Measurements from ENCODE around the gene CHCHD6. TPM values are rescaled to one million over a fixed set of nuclear protein-coding genes. Genes with fewer than 3 reads are reported as not detected.
A peak's percentile ranks its signal among the peaks of the same experiment; 100 is the strongest.

Gene CHCHD6, protein sequence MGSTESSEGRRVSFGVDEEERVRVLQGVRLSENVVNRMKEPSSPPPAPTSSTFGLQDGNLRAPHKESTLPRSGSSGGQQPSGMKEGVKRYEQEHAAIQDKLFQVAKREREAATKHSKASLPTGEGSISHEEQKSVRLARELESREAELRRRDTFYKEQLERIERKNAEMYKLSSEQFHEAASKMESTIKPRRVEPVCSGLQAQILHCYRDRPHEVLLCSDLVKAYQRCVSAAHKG
- total RNA-seq (6.6 TPM), polyA plus RNA-seq (10 to 100 TPM in 1 of 4 donors, 1 to 10 TPM in 3; 5.6 to 10.5 (median 8.7) TPM)

GRCh38 chr3:126703512-126704493 lies at the start of gene CHCHD6:
Gene CHCHD6 (plus strand): TSS chr3:126704240. CDS start chr3:126704313, 73 bp downstream.
- Mint-ChIP-seq H3K36me3 (peaks cover 2% of the 10 kb centered on the region), H3K27me3 (peaks cover 40% of the 10 kb centered on the region), H3K9me3 (peaks cover 0 to 1% (median 0%) of the 10 kb centered on the region in 7 donors), H3K27ac (peak within 1 kb of the TSS; percentile 5 to 96 (median 91)), H3K4me1 (peaks cover 12 to 27% (median 18%) of the 10 kb centered on the region in 4 donors), H3K4me3 (peak within 1 kb of the TSS; percentile 89 to 97 (median 94))
- peak within 1 kb of the TSS; percentile 57 for H3K4me3 ChIP-seq (ENCODE audit: low read depth, low read length)
- peaks cover 16% of the 10 kb centered on the region for H3K4me1 ChIP-seq (ENCODE audit: control insufficient read depth, insufficient read depth, low read length, poor library complexity, severe bottlenecking)
- peaks cover 4% of the 10 kb centered on the region for H3K27me3 ChIP-seq (ENCODE audit: control insufficient read depth, insufficient read depth, low read length)
- ATAC-seq (ENCODE audit: low read depth in 2 of 2), result peak; percentile 96 to 97
- DNase-seq, result peak; percentile 91 to 96 (median 96)
- no peaks in the 10 kb centered on the region for H3K9me3 ChIP-seq (ENCODE audit: control insufficient read depth in 2 of 2, low read length in 2 of 2)
- no peaks in the 10 kb centered on the region for H3K36me3 ChIP-seq (ENCODE audit: control insufficient read depth, insufficient read depth, low read length)
- H3K27ac ChIP-seq (ENCODE audit: insufficient read depth, low read length, poor library complexity, severe bottlenecking), result no peak within 1 kb of the TSS

GRCh38 chr3:126654571-126655383 lies 49.3 kb upstream of the CHCHD6 start, which contains the start of gene TXNRD3:
Gene TXNRD3 (minus strand): TSS chr3:126655124.
- no peak within 1 kb of the TSS for H3K4me3 ChIP-seq (ENCODE audit: low read depth, low read length)

DNA sequence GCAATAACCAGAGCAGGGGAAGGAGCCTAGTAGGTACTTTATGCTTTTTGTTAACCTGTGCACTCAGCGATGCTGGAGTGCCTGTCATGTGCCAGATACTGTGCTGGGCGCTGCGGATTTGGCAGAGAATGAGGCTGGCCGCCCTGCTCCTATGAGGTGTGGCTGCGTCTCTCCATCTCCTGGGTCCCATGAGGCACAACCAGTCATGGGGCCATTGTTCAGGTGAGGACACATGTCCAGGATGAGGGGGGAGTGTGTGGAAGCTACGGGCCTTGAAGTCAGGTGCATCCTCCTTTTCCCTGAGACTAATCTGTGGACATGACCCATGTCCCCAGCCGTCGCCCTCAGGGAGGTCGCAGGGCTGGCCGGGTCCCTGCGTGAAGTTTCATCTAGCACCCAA lies 48.2 kb upstream of the CHCHD6 start:
- Histone ChIP-seq H3K27me3 (ENCODE audit: control insufficient read depth, insufficient read depth, low read length) (peaks cover 18% of the 10 kb centered on the region), H3K9me3 (ENCODE audit: control insufficient read depth in 2 of 2, low read length in 2 of 2) (no peaks in the 10 kb centered on the region), H3K4me3 (ENCODE audit: low read depth, low read length) (no peak overlapping the region), H3K27ac (ENCODE audit: insufficient read depth, low read length, poor library complexity, severe bottlenecking) (no peak overlapping the region), H3K4me1 (ENCODE audit: control insufficient read depth, insufficient read depth, low read length, poor library complexity, severe bottlenecking) (peaks cover 4% of the 10 kb centered on the region), H3K36me3 (ENCODE audit: control insufficient read depth, insufficient read depth, low read length) (no peaks in the 10 kb centered on the region)
- Mint-ChIP-seq H3K36me3 (no peaks in the 10 kb centered on the region), H3K9me3 (peaks cover 0 to 2% (median 0%) of the 10 kb centered on the region in 7 donors), H3K4me1 (peaks cover 0 to 8% (median 0%) of the 10 kb centered on the region in 4 donors), H3K27me3 (peaks cover 22% of the 10 kb centered on the region), H3K4me3 (peak overlapping the region in 2 of 4 donors; percentile 43 to 84), H3K27ac (no peak overlapping the region)
- DNase-seq (no peak), ATAC-seq (ENCODE audit: low read depth in 2 of 2) (no peak)

More at GRCh38 chr3:126654571-126655383, 49.3 kb upstream of the CHCHD6 start, which contains the start of gene TXNRD3:
- Mint-ChIP-seq H3K9me3 (peaks cover 0 to 2% (median 0%) of the 10 kb centered on the region in 7 donors), H3K4me1 (peaks cover 0 to 8% (median 0%) of the 10 kb centered on the region in 4 donors), H3K4me3 (peak within 1 kb of the TSS; percentile 50 to 87 (median 84)), H3K36me3 (no peaks in the 10 kb centered on the region), H3K27me3 (peaks cover 22% of the 10 kb centered on the region), H3K27ac (no peak within 1 kb of the TSS)
- Histone ChIP-seq H3K27ac (ENCODE audit: insufficient read depth, low read length, poor library complexity, severe bottlenecking) (no peak within 1 kb of the TSS), H3K36me3 (ENCODE audit: control insufficient read depth, insufficient read depth, low read length) (no peaks in the 10 kb centered on the region), H3K9me3 (ENCODE audit: control insufficient read depth in 2 of 2, low read length in 2 of 2) (no peaks in the 10 kb centered on the region), H3K27me3 (ENCODE audit: control insufficient read depth, insufficient read depth, low read length) (peaks cover 18% of the 10 kb centered on the region), H3K4me1 (ENCODE audit: control insufficient read depth, insufficient read depth, low read length, poor library complexity, severe bottlenecking) (peaks cover 4% of the 10 kb centered on the region)
- ATAC-seq (ENCODE audit: low read depth in 2 of 2) (peak; percentile 54 to 74), DNase-seq (peak; percentile 26 to 66 (median 41))

GRCh38 chr3:126656371-126657134 lies 47.5 kb upstream of the CHCHD6 start:
- Histone ChIP-seq H3K36me3 (ENCODE audit: control insufficient read depth, insufficient read depth, low read length) (no peaks in the 10 kb centered on the region), H3K9me3 (ENCODE audit: control insufficient read depth in 2 of 2, low read length in 2 of 2) (no peaks in the 10 kb centered on the region), H3K4me3 (ENCODE audit: low read depth, low read length) (no peak overlapping the region), H3K4me1 (ENCODE audit: control insufficient read depth, insufficient read depth, low read length, poor library complexity, severe bottlenecking) (peaks cover 4% of the 10 kb centered on the region), H3K27ac (ENCODE audit: insufficient read depth, low read length, poor library complexity, severe bottlenecking) (no peak overlapping the region), H3K27me3 (ENCODE audit: control insufficient read depth, insufficient read depth, low read length) (peaks cover 18% of the 10 kb centered on the region)
- Mint-ChIP-seq H3K9me3 (peaks cover 0 to 2% (median 0%) of the 10 kb centered on the region in 7 donors), H3K27ac (no peak overlapping the region), H3K27me3 (peaks cover 22% of the 10 kb centered on the region), H3K4me3 (peak overlapping the region in 1 of 4 donors; percentile 46), H3K36me3 (no peaks in the 10 kb centered on the region), H3K4me1 (peaks cover 0 to 8% (median 0%) of the 10 kb centered on the region in 4 donors)
- ATAC-seq (ENCODE audit: low read depth in 2 of 2) (no peak), DNase-seq (no peak)

- H3K9me3 Mint-ChIP-seq, result peaks cover 0 to 2% (median 0%) of the 10 kb centered on the region in 7 donors
- no peak overlapping the region for H3K4me3 Mint-ChIP-seq
- H3K4me1 ChIP-seq (ENCODE audit: control insufficient read depth, insufficient read depth, low read length, poor library complexity, severe bottlenecking), result peaks cover 4% of the 10 kb centered on the region
Observed at GRCh38 chr3:126657901-126658300, 46.1 kb upstream of the CHCHD6 start.

GRCh38 chr3:126658584-126658983 lies 45.5 kb upstream of the CHCHD6 start:
- ATAC-seq (ENCODE audit: low read depth in 2 of 2) (no peak), DNase-seq (no peak)
- H3K27ac Mint-ChIP-seq, result no peak overlapping the region
- H3K9me3 Mint-ChIP-seq, result no peaks in the 10 kb centered on the region
- Histone ChIP-seq H3K36me3 (ENCODE audit: control insufficient read depth, insufficient read depth, low read length) (no peaks in the 10 kb centered on the region), H3K4me1 (ENCODE audit: control insufficient read depth, insufficient read depth, low read length, poor library complexity, severe bottlenecking) (peaks cover 4% of the 10 kb centered on the region), H3K27me3 (ENCODE audit: control insufficient read depth, insufficient read depth, low read length) (peaks cover 5% of the 10 kb centered on the region), H3K4me3 (ENCODE audit: low read depth, low read length) (no peak overlapping the region), H3K27ac (ENCODE audit: insufficient read depth, low read length, poor library complexity, severe bottlenecking) (no peak overlapping the region), H3K9me3 (ENCODE audit: control insufficient read depth in 2 of 2, low read length in 2 of 2) (no peaks in the 10 kb centered on the region)
- H3K36me3 Mint-ChIP-seq, result no peaks in the 10 kb centered on the region
- peaks cover 14% of the 10 kb centered on the region for H3K27me3 Mint-ChIP-seq
- H3K4me1 Mint-ChIP-seq, result peaks cover 0 to 8% (median 0%) of the 10 kb centered on the region in 4 donors
- H3K4me3 Mint-ChIP-seq, result no peak overlapping the region

More at GRCh38 chr3:126657901-126658300, 46.1 kb upstream of the CHCHD6 start:
- H3K4me3 ChIP-seq (ENCODE audit: low read depth, low read length), result no peak overlapping the region
- Mint-ChIP-seq H3K27me3 (peaks cover 21% of the 10 kb centered on the region), H3K27ac (no peak overlapping the region), H3K36me3 (no peaks in the 10 kb centered on the region), H3K4me1 (peaks cover 0 to 8% (median 0%) of the 10 kb centered on the region in 4 donors)
- ATAC-seq (ENCODE audit: low read depth in 2 of 2) (no peak), DNase-seq (no peak)
- peaks cover 11% of the 10 kb centered on the region for H3K27me3 ChIP-seq (ENCODE audit: control insufficient read depth, insufficient read depth, low read length)
- H3K9me3 ChIP-seq (ENCODE audit: control insufficient read depth in 2 of 2, low read length in 2 of 2), result no peaks in the 10 kb centered on the region
- H3K36me3 ChIP-seq (ENCODE audit: control insufficient read depth, insufficient read depth, low read length), result no peaks in the 10 kb centered on the region
- no peak overlapping the region for H3K27ac ChIP-seq (ENCODE audit: insufficient read depth, low read length, poor library complexity, severe bottlenecking)

Data from CD4-positive, CD25-positive, alpha-beta regulatory T cell (primary cell).